GM04503 (cell line): ENCODE data around the gene TEX54.

Source experiments
- DNase-seq: peaks from one replicate; pipeline ENCODE4 v3.0.0-alpha.2; 2012; ENCODE audit warnings: low read depth

The TEX54 gene

DNA sequence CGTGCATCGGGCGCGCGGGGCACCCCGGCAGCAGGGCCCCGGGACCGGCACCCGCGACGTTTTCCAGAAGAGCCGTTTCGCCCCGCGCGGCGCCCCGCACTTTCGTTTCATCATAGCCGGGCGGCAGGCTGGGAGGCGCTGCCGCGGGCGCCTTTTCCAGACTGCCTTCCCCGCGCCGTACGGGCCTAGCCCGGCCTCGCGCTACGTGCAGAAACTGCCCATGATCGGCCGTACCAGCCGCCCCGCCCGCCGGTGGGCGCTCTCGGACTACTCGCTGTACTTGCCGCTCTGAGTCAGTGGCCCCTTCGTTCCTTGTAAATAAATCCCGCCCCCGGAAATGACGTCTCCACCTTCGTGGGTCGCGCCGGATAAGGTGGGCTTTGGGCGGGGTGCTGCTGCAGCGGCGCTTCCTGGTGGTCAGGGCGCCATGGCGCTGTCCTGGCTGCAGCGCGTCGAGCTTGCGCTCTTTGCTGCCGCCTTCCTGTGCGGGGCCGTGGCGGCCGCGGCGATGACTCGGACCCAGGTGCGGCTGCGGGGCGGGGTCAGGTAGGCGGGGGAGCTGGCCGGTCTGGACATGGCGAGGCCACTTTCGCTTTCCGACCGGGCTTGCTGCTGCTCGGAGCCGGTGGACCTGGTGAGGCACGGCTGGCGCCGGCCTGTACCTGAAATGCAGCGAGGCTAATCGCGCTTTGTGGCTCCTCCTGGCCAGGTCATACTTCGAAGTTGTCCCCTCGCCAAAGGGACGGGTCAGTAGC, 45.5 kb downstream of the TEX54 start, which contains the start of gene TMEM179B:
TMEM179B (plus strand) TSS at position 398 of the 755 bp plus-strand sequence; CDS start at position 428, 30 bp downstream.
- DNase-seq: peak; percentile 80

- peak; percentile 38 for DNase-seq
Observed at GRCh38 chr11:62786318-62787004, 46.2 kb downstream of the TEX54 start.

DNA sequence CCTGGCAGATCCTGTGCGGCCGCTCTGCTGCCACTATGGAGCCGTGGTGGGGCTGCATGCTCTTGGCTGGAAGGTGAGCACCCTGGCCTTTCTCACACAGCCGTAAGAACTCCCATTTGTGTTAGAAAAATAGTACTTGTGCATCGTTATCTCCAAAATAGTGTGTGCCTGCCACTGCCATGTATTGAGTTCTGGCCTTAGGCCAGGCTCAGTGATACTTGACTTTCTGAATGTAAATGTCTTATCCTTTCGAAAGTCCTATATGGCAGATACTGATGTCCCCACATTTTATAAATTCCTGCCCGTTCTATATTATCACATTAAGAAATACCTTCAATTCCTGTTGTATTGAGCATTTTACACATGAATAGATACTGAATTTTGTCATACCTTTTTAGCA, 49.9 kb downstream of the TEX54 start:
- DNase-seq: no peak
